GM12878 (cell line): ENCODE results near the gene SH3D19. TPM values are rescaled to one million over a fixed set of nuclear protein-coding genes. Genes with fewer than 3 reads are reported as not detected.
"Not testable (repeated sequence)": the region's sequence is repeated elsewhere in the genome, so short reads cannot be mapped to it uniquely, and the experiment has no call there.

ENCODE experiments used
- ATAC-seq: fragments of 200-7000 bp; cut with Tn5 transposase; 3 replicates; pipeline ENCODE4 v1.9.1; 2020; ENCODE audit warnings: mild to moderate bottlenecking, moderate library complexity
- BruUV-seq: library from RNA; stranded (reverse); fragments of 400-500 nt; replicated peaks from 2 replicates; lab custom pipeline; 2021; lab: Mats Ljungman, UMichigan
- CTCF ChIA-PET: fragments of 300-600 bp; sonication (Branson Sonifier 250); formaldehyde crosslinking; extraction: SDS; loops from one replicate; lab custom pipeline; 2021; ENCODE audit warnings: inconsistent platforms; lab: Yijun Ruan, JAX
- POLR2A ChIA-PET: fragments of 350-600 bp; formaldehyde crosslinking; extraction: SDS; loops from one replicate; lab custom pipeline; 2021; ENCODE audit warnings: inconsistent platforms; lab: Charles Lee
- RAD21 ChIA-PET: fragments of 300-600 bp; sonication (Branson Sonifier 250); formaldehyde crosslinking; loops from one replicate; lab custom pipeline; 2023; ENCODE audit warnings: antibody characterized with exemption; ENCODE audit not compliant: unreplicated experiment; lab: Charles Lee
- SMC1A ChIA-PET: fragments of 300-600 bp; sonication (Branson Sonifier 250); formaldehyde crosslinking; loops from one replicate; lab custom pipeline; 2023; ENCODE audit not compliant: unreplicated experiment, uncharacterized antibody; lab: Charles Lee
- DNase-seq: peaks from one replicate; pipeline ENCODE4 v3.0.0-alpha.2; 2011; ENCODE audit warnings: low read depth, low spot score
- FAIRE-seq: peaks from 3 replicates; lab custom pipeline; 2011; peaks lifted over from hg19 to GRCh38; lab: Jason Lieb, UNC
- H2AFZ ChIP-seq: 2 replicates; pipeline ENCODE4 v1.6.0; 2011; ENCODE audit warnings: low read depth, low read length, control low read depth; ENCODE audit not compliant: control insufficient read depth
- H3K27ac ChIP-seq: 2 replicates; pipeline ENCODE4 v1.5.1; 2011; ENCODE audit warnings: control low read depth; ENCODE audit not compliant: control insufficient read depth, insufficient read depth
- H3K27me3 ChIP-seq, 2 experiments: replicated peaks in 1 of 2; 2 replicates each; pipeline versions ENCODE4 v1.6.0 to v1.6.1; 2011; ENCODE audit warnings: low read length in 1 of 2; ENCODE audit not compliant: control insufficient read depth in 2 of 2, insufficient read depth in 2 of 2
- H3K36me3 ChIP-seq, 2 experiments: 2 replicates each; pipeline ENCODE4 v1.5.1; 2011; ENCODE audit warnings: low read length in 1 of 2; ENCODE audit not compliant: control insufficient read depth in 2 of 2, insufficient read depth in 2 of 2
- H3K4me1 ChIP-seq: 2 replicates; pipeline ENCODE4 v1.6.1; 2011; ENCODE audit warnings: mild to moderate bottlenecking, low read length, moderate library complexity, mixed read lengths; ENCODE audit not compliant: control insufficient read depth, insufficient read depth
- H3K4me2 ChIP-seq: 2 replicates; pipeline ENCODE4 v1.6.0; 2011; ENCODE audit warnings: control low read depth; ENCODE audit not compliant: control insufficient read depth, insufficient read depth
- H3K4me3 ChIP-seq: fragments of 200-600 bp; sonication (generic); 2 replicates; pipeline ENCODE4 v1.5.1; 2016
- H3K79me2 ChIP-seq: 2 replicates; pipeline ENCODE4 v1.6.0; 2011; ENCODE audit warnings: low read length; ENCODE audit not compliant: control insufficient read depth, insufficient read depth
- H3K9ac ChIP-seq: 2 replicates; pipeline ENCODE4 v1.8.0; 2011; ENCODE audit warnings: low read length, control low read depth, mixed read lengths; ENCODE audit not compliant: control insufficient read depth, insufficient read depth
- H3K9me3 ChIP-seq: replicated peaks from 3 replicates; pipeline ENCODE4 v1.5.1; 2011; ENCODE audit warnings: mild to moderate bottlenecking, low read length; ENCODE audit not compliant: control insufficient read depth, insufficient read depth
- H4K20me1 ChIP-seq: 2 replicates; pipeline ENCODE4 v1.6.0; 2011; ENCODE audit not compliant: control insufficient read depth, insufficient read depth
- EP300 ChIP-seq, 2 experiments: fragments of 150-350 bp in 1 of 2; IDR thresholded peaks; 2 replicates each; pipeline ENCODE4 v1.6.1; 2011 to 2012; ENCODE audit warnings: low read depth in 2 of 2, low read length in 2 of 2, borderline replicate concordance in 1 of 2, improper control_type of control experiment in 1 of 2, inconsistent platforms in 1 of 2; ENCODE audit not compliant: control insufficient read depth in 1 of 2
- HCFC1 ChIP-seq: fragments of 150-350 bp; IDR thresholded peaks from 2 replicates; pipeline ENCODE4 v1.6.1; 2014; ENCODE audit warnings: low read length
- KLF5 ChIP-seq: fragments of 450-650 bp; IDR thresholded peaks from 2 replicates; pipeline ENCODE4 v1.6.1; 2014; ENCODE audit warnings: mild to moderate bottlenecking; ENCODE audit not compliant: partially characterized antibody
- MEF2A ChIP-seq: IDR thresholded peaks from 2 replicates; pipeline ENCODE4 v1.6.1; 2011; ENCODE audit warnings: low read depth, mild to moderate bottlenecking, low read length, moderate library complexity; ENCODE audit not compliant: insufficient read depth
- RBBP5 ChIP-seq: fragments of 200-600 bp; sonication (generic); conservative IDR thresholded peaks from 2 replicates; pipeline ENCODE4 v1.6.1; 2016
- RFX5 ChIP-seq: IDR thresholded peaks from 2 replicates; pipeline ENCODE4 v1.6.1; 2011; ENCODE audit warnings: low read depth, low read length, improper control_type of control experiment
- SMAD1 ChIP-seq: fragments of 450-650 bp; IDR thresholded peaks from 2 replicates; pipeline ENCODE4 v1.6.1; 2018; ENCODE audit warnings: mild to moderate bottlenecking, low read depth; ENCODE audit not compliant: partially characterized antibody
- SP1 ChIP-seq: IDR thresholded peaks from one replicate; pipeline ENCODE4 v1.6.1; 2011; ENCODE audit warnings: low read depth, low read length
- SRF ChIP-seq, 2 experiments: IDR thresholded peaks; 2 replicates each; pipeline ENCODE4 v1.6.1; 2011; ENCODE audit warnings: low read depth in 2 of 2, low read length in 2 of 2, mild to moderate bottlenecking in 1 of 2, moderate library complexity in 1 of 2
- WGBS: methylation state at CpG from one replicate; pipeline ENCODE4 v1.1.6; 2016; ENCODE audit warnings: low lambda C conversion rate; ENCODE audit not compliant: insufficient replicate concordance, insufficient coverage; ENCODE audit errors: missing lambda C conversion rate; 5-methylcytosine and 5-hydroxymethylcytosine counted together
- in situ Hi-C: fragments of 300-500 bp; cut with MboI; formaldehyde crosslinking; loops from 9 replicates; pipeline ENCODE4 v1.14.3; 2018; ENCODE audit warnings: mixed read lengths
- intact Hi-C: fragments of 100-400 bp; cut with micrococcal nuclease; formaldehyde crosslinking; loops from one replicate; pipeline ENCODE4 v1.14.2; 2022; ENCODE audit not compliant: unreplicated experiment
- polyA plus RNA-seq, 11 experiments: library from polyadenylated mRNA; depleted of rRNA in 4 of 11; unstranded in 6 of 11; stranded (reverse) in 5 of 11; fragments of >200 nt; fragmentation: Nextera tagmentation in 4 of 11; fragmentation: Illumina TruSeq in 1 of 11; extraction: Ambion mirVana in 4 of 11; extraction: Trizol in 1 of 11; gene quantifications; 1 replicate in 1 of 11; 2 replicates in 10 of 11; pipeline versions ENCODE4 v1.2.1 to v1.2.3, GENCODE V29; 2011 to 2016; ENCODE audit warnings: inconsistent platforms in 2 of 11, missing spikeins in 2 of 11, low read depth in 1 of 11
- total RNA-seq, 4 experiments: library from RNA; depleted of rRNA in 3 of 4; stranded (reverse); fragments of >200 nt in 3 of 4; fragmentation: Illumina TruSeq in 1 of 4; extraction: Trizol in 1 of 4; gene quantifications; 2 replicates each; pipeline versions ENCODE4 v1.2.1 to v1.2.3, GENCODE V29; 2013 to 2021
- TF ChIP-seq, protein P1 (sequence below): fragments of 150-350 bp; IDR thresholded peaks from 2 replicates; pipeline ENCODE4 v1.6.1; 2016; ENCODE audit warnings: low read depth, low read length
- TF ChIP-seq, protein P2 (sequence below): fragments of 450-650 bp; IDR thresholded peaks from 2 replicates; pipeline ENCODE4 v1.6.1; 2017; ENCODE audit warnings: mild to moderate bottlenecking

Gene SH3D19
- total and polyA plus RNA-seq, 10 of the 15 experiments (the other 5 are each of a cell fraction or from before 2014, with no cell fraction given) = 0.03 to 6.9 (median 0.33) TPM; not detected in 3

DNA sequence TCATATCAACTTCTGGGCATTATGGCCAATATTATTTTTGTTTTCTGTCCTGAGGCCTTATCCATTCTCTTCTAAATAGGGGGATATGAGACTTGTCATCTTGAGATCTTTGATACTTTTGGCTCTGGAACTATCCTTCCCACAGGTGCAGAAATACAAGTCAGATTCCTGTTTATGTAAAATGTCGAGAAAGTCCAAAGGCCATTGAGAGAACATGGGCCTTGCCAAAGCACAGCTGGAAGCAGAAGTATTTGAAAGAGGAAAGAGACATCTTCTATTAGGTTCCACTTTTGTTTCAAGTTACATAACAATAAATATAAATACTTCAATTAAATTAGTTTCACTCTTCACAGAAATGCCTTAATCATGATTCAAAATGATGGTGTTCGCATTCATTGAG, 69.3 kb downstream of the SH3D19 start:
- TF ChIP-seq MEF2A (no peak), HCFC1 (no peak), RFX5 (no peak), SMAD1 (no peak), SP1 (no peak), SRF (IDR thresholded peaks at IDR 0.05; ENCODE audit: low read depth in 2 of 2, low read length in 2 of 2) (no peak), KLF5 (no peak), EP300 (IDR thresholded peaks at IDR 0.05; ENCODE audit: borderline replicate concordance in 1 of 2, control insufficient read depth in 1 of 2, low read depth in 2 of 2, low read length in 2 of 2) (no peak), RBBP5 (no peak)
- TF ChIP-seq, protein P1, sequence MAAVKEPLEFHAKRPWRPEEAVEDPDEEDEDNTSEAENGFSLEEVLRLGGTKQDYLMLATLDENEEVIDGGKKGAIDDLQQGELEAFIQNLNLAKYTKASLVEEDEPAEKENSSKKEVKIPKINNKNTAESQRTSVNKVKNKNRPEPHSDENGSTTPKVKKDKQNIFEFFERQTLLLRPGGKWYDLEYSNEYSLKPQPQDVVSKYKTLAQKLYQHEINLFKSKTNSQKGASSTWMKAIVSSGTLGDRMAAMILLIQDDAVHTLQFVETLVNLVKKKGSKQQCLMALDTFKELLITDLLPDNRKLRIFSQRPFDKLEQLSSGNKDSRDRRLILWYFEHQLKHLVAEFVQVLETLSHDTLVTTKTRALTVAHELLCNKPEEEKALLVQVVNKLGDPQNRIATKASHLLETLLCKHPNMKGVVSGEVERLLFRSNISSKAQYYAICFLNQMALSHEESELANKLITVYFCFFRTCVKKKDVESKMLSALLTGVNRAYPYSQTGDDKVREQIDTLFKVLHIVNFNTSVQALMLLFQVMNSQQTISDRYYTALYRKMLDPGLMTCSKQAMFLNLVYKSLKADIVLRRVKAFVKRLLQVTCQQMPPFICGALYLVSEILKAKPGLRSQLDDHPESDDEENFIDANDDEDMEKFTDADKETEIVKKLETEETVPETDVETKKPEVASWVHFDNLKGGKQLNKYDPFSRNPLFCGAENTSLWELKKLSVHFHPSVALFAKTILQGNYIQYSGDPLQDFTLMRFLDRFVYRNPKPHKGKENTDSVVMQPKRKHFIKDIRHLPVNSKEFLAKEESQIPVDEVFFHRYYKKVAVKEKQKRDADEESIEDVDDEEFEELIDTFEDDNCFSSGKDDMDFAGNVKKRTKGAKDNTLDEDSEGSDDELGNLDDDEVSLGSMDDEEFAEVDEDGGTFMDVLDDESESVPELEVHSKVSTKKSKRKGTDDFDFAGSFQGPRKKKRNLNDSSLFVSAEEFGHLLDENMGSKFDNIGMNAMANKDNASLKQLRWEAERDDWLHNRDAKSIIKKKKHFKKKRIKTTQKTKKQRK = no peak
- TF ChIP-seq, protein P2, sequence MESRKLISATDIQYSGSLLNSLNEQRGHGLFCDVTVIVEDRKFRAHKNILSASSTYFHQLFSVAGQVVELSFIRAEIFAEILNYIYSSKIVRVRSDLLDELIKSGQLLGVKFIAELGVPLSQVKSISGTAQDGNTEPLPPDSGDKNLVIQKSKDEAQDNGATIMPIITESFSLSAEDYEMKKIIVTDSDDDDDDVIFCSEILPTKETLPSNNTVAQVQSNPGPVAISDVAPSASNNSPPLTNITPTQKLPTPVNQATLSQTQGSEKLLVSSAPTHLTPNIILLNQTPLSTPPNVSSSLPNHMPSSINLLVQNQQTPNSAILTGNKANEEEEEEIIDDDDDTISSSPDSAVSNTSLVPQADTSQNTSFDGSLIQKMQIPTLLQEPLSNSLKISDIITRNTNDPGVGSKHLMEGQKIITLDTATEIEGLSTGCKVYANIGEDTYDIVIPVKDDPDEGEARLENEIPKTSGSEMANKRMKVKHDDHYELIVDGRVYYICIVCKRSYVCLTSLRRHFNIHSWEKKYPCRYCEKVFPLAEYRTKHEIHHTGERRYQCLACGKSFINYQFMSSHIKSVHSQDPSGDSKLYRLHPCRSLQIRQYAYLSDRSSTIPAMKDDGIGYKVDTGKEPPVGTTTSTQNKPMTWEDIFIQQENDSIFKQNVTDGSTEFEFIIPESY = no peak
- intact Hi-C loops (no loop called here), in situ Hi-C loops (no loop called here)
- RAD21 ChIA-PET = no interaction called here
- no peak overlapping the region for H2AFZ ChIP-seq
- 34% methylated on average over 2 of the region's 2 CpGs for WGBS
- no peaks in the 10 kb centered on the region for H3K9me3 ChIP-seq
- SMC1A ChIA-PET = no interaction called here
- no TSS peak for BruUV-seq
- H3K27ac ChIP-seq = no peak overlapping the region
- no peak overlapping the region for H3K9ac ChIP-seq
- FAIRE-seq (no peak), DNase-seq (no peak), ATAC-seq (no peak)
- H4K20me1 ChIP-seq = no peaks in the 10 kb centered on the region
- H3K79me2 ChIP-seq = no peaks in the 10 kb centered on the region
- H3K4me1 ChIP-seq = no peaks in the 10 kb centered on the region
- H3K36me3 ChIP-seq = no peaks in the 10 kb centered on the region
- POLR2A ChIA-PET = no interaction called here
- no peak overlapping the region for H3K4me2 ChIP-seq
- no peak overlapping the region for H3K4me3 ChIP-seq
- CTCF ChIA-PET = no interaction called here
- no peaks in the 10 kb centered on the region; a peak in 2 of 4 replicates for H3K27me3 ChIP-seq

DNA sequence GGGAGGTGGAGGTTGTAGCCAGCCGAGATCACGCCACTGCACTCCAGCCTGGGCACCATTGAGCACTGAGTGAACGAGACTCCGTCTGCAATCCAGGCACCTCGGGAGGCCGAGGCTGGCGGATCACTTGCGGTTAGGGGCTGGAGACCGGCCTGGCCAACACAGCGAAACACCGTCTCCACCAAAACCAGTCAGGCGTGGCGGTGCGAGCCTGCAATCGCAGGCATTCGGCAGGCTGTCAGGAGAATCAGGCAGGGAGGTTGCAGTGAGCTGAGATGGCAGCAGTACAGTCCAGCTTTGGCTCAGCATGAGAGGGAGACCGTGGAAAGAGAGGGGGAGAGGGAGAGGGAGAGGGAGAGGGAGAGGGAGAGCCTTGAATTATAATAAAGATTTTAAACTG, 69.7 kb downstream of the SH3D19 start:
- DNase-seq, H3K4me1 ChIP-seq, H3K27me3 ChIP-seq, POLR2A ChIA-PET, CTCF ChIA-PET, SMC1A ChIA-PET, H2AFZ ChIP-seq, H3K79me2 ChIP-seq, ATAC-seq, FAIRE-seq, H3K4me3 ChIP-seq, intact Hi-C loops, H3K9ac ChIP-seq, BruUV-seq, H3K36me3 ChIP-seq, H4K20me1 ChIP-seq, H3K27ac ChIP-seq, RAD21 ChIA-PET, in situ Hi-C loops, H3K9me3 ChIP-seq, H3K4me2 ChIP-seq: not testable (repeated sequence)
- WGBS = 64% methylated on average over 10 of the region's 17 CpGs
